ENCODE results near the gene PRR36.
A peak's percentile ranks its signal among the peaks of the same experiment; 100 is the strongest.

The PRR36 gene

GRCh38 chr19:7874897-7875273 lies 695 bp upstream of the PRR36 start:
- DNase-seq (ENCODE audit: extremely low spot score, insufficient read length, low read depth) (no peak), FAIRE-seq (no peak)

DNA sequence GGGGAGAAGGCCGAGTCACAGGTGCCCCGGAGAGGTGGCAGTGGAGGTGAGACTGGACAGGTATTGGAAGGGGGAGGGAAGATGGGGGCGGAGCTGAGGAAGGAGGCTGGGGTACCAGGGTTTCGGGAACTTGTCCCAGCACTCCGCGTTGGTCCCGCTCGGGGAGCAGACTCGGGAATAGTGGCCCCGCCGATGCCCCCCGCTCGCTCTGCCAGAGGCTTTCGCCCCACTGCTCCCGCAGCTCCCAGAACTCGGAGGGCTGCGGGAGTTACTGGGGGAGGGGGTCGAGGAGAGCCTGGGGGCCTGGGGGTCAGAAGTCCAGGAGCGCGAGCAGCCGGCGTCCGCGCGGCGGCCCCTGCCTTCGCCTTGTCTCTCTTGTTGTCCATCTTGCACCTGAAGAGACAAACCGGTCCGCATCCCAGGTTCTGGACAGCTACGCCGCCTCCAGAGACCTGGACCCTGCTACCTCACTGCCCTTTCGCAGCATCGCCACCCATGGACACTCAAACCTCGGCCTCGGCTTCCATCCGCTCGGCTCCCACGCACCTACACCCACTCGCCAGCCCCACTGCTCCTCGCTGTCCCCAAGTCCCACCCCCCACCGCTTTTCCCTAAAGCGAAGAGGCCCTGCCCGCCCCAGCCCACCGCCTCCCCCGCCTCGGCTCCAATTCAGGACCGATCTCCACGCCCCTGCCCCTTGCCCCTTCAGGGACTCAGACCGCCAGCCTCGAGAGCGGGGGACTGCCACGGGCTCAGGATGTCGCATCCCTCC lies 700 bp downstream of the PRR36 start:
- DNase-seq (ENCODE audit: extremely low spot score, insufficient read length, low read depth) (no peak), FAIRE-seq (no peak)

DNA sequence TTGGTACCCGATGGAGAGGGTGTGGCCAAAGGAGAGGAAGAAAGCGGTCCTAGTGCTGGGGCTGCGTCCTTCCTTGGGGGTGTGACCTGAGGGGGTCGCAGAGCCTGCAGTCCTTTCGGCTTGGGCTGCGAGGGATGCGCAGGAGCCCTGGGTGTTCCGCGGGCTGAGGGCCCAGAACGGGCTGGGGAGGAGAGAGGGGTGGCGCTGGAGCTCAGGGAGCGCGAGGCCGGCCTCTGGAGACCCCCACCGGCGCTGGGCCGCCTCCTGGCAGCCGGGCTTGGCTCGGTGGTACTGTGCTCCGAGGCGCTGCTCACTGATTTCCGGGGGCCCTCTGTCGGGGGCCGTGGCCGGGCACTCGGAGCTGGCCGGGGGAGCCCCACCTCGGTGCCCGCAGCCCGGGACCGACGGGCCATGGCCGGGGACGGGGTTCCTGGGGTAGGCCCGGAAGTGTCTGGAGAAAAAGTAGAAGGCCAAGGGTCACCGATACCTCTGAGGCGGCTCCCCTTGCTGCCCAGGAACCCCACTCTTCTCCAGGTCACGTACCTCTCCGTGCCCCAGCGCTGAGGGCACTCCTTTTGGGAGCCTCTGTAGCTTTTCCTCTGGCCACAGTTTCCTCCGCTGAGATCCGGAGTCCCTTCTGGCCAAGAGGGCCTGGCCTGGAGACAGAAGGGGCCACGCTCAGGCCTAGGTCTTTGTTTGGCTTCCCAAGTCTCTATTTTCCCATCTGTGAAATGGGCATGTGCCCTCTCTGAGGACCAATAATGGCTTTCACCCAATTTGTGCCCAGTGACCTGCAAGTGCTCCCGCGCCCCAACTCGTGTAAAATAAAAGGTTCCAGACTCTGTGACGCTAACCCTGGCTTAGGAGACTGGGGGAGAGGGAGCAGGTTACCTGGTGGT lies 1.6 kb downstream of the PRR36 start:
- FAIRE-seq (no peak), DNase-seq (ENCODE audit: extremely low spot score, insufficient read length, low read depth) (no peak)

DNA sequence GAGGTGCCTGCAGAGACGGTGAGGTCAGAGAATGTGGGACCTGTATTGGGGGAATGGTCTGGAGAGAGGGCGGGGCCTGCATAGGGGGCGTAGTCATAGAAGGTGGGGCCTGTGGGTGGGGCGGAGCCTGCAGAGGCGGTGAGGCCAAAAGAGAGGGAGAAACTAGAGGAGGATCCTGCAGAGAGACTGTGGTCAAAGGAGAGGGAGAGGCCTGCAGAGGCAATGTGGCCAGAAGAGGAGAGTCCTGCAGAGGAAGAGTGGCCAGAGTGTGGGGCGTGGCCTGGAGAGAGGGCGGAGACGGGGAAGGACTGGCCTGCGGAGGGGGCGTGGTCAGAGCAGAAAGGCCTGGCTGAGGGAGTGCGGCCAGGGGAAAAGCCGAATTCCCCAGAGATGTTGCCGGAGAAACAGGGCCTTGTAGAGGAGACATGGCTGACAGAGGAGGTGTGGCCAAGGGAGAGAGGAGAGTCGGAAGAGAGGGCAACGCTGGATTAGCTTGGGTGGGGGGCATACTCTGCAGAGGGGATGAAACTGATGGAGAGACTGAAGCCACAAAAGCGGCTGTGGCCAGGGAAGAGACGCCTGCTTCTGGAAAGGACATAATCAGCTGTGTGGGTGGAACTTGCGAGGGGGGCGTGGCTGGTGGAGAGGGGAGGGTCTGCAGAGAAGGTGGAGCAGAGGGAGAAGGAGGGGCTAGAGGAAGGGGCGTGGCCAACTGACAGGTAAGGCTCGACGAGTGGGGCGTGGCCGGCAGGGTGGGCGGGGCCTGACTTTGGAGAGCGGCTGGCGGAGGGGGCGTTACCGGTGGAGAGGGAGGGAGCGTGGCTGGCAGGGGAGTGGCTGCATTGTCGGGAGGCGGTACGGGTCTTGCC lies 2.5 kb downstream of the PRR36 start:
- FAIRE-seq (peak; percentile 87), DNase-seq (ENCODE audit: extremely low spot score, insufficient read length, low read depth) (peak; percentile 49)

GRCh38 chr19:7870571-7871436 lies 3.4 kb downstream of the PRR36 start:
- DNase-seq (ENCODE audit: extremely low spot score, insufficient read length, low read depth) (no peak), FAIRE-seq (peak; percentile 33)

DNA sequence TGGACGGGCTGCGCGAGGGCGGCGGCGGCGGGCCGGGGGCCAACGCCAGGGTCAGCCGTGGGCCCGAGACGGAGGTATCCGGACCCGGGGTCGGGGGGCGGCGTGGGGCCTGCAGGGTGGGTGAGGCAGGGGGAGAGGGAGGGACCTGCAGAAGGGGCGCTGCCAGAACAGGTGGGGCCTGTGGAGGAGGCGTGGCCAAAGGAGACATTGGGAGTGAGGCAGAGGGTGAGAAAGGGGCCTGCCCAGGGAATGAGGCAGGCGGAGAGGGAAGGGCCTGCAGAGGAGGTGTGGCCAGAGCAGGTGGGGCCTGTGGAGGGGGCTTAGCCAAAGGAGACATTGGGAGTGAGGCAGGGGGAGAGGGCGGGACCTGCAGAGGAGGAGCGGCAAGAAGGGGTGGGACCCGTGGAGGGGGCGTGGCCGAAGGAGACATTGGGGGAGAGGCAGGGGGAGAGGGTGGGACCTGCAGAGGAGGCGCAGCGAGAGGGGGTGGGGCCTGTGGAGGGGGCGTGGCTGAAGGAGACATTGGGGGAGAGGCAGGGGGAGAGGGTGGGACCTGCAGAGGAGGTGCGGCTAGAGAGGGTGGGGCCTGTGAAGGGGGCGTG lies 4.2 kb downstream of the PRR36 start:
- no peak for DNase-seq (ENCODE audit: extremely low spot score, insufficient read length, low read depth)

DNA sequence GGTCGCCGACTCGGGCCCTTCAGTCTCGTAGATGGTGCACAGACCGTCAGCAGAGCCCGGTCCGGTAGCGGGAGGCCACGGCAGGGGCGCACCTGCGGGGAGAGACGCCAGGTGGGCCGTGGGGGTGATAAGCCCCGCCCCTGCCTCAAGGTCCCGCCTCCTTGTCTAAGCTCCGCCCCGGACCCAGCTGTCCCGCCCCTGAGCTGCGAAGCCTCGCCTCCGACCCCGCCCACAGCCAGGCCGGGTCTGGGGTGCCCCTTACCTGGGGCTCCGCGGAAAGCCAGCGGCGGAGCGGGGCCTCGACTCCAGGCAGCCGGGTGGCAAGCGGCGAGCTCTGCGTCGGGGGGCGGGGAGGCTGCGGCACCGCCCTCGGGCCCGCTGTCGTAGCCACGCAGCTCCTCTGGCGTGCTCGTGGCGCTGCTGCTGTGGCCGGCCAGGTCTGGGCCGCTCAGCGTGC lies 4.7 kb downstream of the PRR36 start:
- DNase-seq (ENCODE audit: extremely low spot score, insufficient read length, low read depth), result peak; percentile 64

More for the DNA sequence above, 4.2 kb downstream of the PRR36 start:
- peak; percentile 18 for FAIRE-seq

GRCh38 chr19:7868671-7869452 lies 5.3 kb downstream of the PRR36 start:
- DNase-seq (ENCODE audit: extremely low spot score, insufficient read length, low read depth), result peak; percentile 82
- peak; percentile 69 for FAIRE-seq

More for the DNA sequence above, 4.7 kb downstream of the PRR36 start:
- FAIRE-seq, result peak; percentile 77

- DNase-seq (ENCODE audit: extremely low spot score, insufficient read length, low read depth) (no peak), FAIRE-seq (no peak)
These were observed 5.9 kb downstream of the PRR36 start for GRCh38 chr19:7868326-7868670.

GRCh38 chr19:7867092-7867844 lies 6.9 kb downstream of the PRR36 start:
- no peak for DNase-seq (ENCODE audit: extremely low spot score, insufficient read length, low read depth)
- no peak for FAIRE-seq

GRCh38 chr19:7866399-7867091 lies 7.6 kb downstream of the PRR36 start:
- FAIRE-seq, result no peak
- no peak for DNase-seq (ENCODE audit: extremely low spot score, insufficient read length, low read depth)

GRCh38 chr19:7865262-7865911 lies 8.8 kb downstream of the PRR36 start:
- no peak for DNase-seq (ENCODE audit: extremely low spot score, insufficient read length, low read depth)
- FAIRE-seq, result no peak

GRCh38 chr19:7864690-7865074 lies 9.5 kb downstream of the PRR36 start:
- no peak for FAIRE-seq

GRCh38 chr19:7863971-7864689 lies 10.1 kb downstream of the PRR36 start:
- no peak for FAIRE-seq
- DNase-seq (ENCODE audit: extremely low spot score, insufficient read length, low read depth), result no peak

More at GRCh38 chr19:7864690-7865074, 9.5 kb downstream of the PRR36 start:
- no peak for DNase-seq (ENCODE audit: extremely low spot score, insufficient read length, low read depth)

DNA sequence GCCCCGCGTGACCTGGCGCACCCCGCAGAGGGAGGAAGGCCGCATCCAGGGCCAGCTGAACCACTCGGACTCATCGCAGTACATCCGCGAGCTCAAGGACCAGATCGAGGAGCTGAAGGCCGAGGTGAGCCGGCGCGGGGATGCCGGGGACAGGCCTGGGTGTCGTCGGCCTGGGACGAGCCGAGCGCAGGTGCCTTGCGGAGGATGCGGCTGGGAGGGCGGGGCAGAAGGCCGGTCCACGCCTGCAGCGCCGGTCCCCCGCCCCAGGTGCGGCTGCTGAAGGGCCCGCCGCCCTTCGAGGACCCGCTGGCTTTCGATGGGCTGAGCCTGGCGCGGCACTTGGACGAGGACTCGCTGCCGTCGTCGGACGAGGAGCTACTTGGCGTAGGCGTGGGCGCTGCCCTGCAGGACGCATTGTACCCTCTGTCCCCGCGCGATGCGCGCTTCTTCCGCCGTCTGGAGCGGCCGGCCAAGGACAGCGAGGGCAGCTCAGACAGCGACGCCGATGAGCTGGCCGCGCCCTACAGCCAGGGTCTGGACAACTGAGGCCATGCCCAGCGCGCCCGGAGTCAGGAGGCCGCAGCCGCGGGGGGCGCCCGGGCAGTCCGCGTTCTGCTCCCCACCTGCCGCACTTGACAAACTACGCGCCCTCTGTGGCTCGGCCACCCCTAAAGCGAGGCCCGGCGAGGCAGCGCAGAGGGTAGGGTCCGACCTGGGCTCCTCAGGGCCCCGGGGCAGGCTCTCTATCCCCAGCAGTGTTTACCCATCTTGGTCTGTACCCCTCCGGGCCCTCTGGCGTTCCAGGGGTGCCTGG lies 10.8 kb downstream of the PRR36 start:
- FAIRE-seq (no peak), DNase-seq (ENCODE audit: extremely low spot score, insufficient read length, low read depth) (no peak)

All from GM18507 (cell line).